Measurements from ENCODE around the gene ELMO1.
A peak's percentile ranks its signal among the peaks of the same experiment; 100 is the strongest.

ELMO1 gene

DNA sequence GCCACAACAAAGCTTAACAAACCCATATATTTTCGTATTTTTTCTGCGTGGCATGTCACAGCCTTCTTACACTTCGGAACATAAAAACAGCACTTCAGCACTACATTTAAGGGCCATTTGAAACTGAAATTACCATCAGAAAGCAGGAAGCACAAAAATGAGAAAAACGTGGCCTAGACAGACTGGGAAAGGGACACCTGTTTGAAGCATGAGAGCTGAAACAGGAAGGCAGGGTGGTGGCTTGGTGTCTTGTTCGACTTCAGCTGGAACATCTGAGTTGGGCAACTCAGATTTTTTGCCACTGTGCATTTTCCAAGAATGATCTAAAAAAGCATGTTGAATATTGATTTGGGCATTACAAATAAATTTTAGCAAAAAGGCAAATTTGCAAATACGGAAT, 243.2 kb downstream of the ELMO1 start:
- Histone ChIP-seq H3K4me3 (ENCODE audit: severe bottlenecking) (no peak overlapping the region), H3K27me3 (ENCODE audit: insufficient read depth, poor library complexity, severe bottlenecking) (no peaks in the 10 kb centered on the region), H3K9me3 (ENCODE audit: severe bottlenecking) (no peaks in the 10 kb centered on the region), H3K4me1 (ENCODE audit: insufficient read depth, poor library complexity, severe bottlenecking) (no peaks in the 10 kb centered on the region), H3K27ac (ENCODE audit: poor library complexity, severe bottlenecking) (no peak overlapping the region), H3K36me3 (ENCODE audit: low read depth) (no peaks in the 10 kb centered on the region)
- TF ChIP-seq, protein P1, sequence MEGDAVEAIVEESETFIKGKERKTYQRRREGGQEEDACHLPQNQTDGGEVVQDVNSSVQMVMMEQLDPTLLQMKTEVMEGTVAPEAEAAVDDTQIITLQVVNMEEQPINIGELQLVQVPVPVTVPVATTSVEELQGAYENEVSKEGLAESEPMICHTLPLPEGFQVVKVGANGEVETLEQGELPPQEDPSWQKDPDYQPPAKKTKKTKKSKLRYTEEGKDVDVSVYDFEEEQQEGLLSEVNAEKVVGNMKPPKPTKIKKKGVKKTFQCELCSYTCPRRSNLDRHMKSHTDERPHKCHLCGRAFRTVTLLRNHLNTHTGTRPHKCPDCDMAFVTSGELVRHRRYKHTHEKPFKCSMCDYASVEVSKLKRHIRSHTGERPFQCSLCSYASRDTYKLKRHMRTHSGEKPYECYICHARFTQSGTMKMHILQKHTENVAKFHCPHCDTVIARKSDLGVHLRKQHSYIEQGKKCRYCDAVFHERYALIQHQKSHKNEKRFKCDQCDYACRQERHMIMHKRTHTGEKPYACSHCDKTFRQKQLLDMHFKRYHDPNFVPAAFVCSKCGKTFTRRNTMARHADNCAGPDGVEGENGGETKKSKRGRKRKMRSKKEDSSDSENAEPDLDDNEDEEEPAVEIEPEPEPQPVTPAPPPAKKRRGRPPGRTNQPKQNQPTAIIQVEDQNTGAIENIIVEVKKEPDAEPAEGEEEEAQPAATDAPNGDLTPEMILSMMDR (IDR thresholded peaks at IDR 0.05; ENCODE audit: poor library complexity, severe bottlenecking), result no peak
- no peak for DNase-seq (ENCODE audit: low spot score)
- ATAC-seq (ENCODE audit: low read depth), result no peak

DNA sequence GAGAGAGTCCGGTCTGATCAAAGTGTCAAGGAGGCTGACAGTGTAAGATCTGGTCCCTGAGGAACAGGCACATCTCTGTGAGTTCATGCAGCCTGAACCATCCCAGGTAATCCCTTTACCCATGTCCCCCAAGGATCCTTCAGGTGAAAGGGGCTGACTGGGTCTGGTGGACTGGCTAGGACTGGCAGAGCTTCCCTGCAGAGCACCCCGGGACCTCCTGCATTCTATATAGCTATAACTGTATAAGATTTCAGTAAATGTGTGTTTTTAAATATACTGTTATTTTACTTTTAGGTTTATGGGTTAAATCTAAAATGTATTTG, 246.8 kb downstream of the ELMO1 start:
- ATAC-seq (ENCODE audit: low read depth) (no peak), DNase-seq (ENCODE audit: low spot score) (no peak)
- Histone ChIP-seq H3K36me3 (ENCODE audit: low read depth) (no peaks in the 10 kb centered on the region), H3K9me3 (ENCODE audit: severe bottlenecking) (no peaks in the 10 kb centered on the region), H3K4me3 (ENCODE audit: severe bottlenecking) (no peak overlapping the region), H3K4me1 (ENCODE audit: insufficient read depth, poor library complexity, severe bottlenecking) (no peaks in the 10 kb centered on the region), H3K27me3 (ENCODE audit: insufficient read depth, poor library complexity, severe bottlenecking) (no peaks in the 10 kb centered on the region), H3K27ac (ENCODE audit: poor library complexity, severe bottlenecking) (no peak overlapping the region)
- TF ChIP-seq, protein P1 (IDR thresholded peaks at IDR 0.05; ENCODE audit: poor library complexity, severe bottlenecking), result peak; percentile 64

DNA sequence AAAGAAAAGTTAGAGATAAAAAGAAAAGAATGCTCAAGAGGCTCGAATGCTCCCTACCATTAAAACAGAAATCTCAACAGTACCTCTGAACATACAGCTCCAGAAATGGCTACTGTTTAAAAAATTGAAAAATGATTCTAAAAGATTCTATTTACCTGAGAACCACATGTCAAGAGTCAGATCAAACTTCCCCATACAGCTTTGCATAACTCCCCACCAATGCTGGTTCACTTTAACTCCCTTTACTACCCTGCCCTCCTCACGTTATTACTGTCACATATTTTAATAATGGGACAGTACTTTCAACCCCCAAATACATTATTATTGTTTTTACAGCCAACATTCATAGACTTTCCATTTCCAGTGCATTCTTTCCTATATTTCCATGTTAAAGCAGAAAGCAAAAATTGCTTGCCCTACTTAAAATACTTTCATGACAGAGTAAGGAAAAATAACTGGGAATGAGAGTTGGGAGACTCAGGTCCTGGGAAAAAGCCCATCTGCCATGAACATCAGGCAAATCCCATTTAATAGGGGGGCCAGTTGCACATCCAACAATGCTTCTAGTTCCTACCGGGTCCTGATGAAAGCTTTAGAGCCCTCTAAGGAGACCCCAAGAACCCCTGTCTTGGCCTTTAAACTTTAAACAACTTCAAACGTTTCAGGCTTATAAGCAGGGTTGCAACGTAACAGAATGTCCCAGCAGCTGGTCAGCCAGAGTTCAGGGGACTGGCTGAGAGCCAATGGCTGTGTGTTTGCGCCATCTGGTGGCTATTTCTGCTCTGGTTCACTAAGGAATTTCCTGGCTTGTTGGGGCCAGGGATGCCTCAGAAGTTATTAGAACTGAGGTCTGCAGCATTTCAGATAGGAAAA, 247.4 kb downstream of the ELMO1 start:
- peak; percentile 81 for ATAC-seq (ENCODE audit: low read depth)
- TF ChIP-seq, protein P1 (IDR thresholded peaks at IDR 0.05; ENCODE audit: poor library complexity, severe bottlenecking), result peak; percentile 87

DNA sequence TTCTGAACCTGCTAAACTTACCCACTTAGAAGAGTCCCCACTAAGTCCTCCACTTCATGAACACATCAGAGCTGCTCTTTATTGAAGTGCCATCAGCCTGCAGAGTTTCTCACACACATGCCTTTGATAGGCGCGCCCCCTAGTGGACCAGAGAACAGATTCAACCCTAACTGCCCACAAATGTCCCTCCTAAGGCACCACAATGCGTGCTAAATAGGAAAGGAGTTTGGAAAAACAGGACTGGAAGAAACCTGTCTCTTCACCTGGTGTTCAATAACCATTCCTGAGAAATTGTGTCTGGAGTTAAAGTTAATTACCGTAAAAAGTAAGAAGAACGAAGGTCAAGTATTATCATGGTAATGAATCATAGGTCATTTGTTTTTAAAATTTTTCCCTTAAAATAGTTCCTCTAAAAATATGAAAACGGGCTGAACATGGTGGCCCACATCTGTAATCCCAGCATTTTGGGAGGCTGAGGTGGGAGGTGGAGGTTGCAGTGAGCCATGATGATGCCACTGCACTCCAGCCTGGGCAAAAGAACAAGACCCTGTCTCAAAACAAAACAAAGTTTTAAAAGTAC, 249.7 kb downstream of the ELMO1 start:
- H3K9me3 ChIP-seq (ENCODE audit: severe bottlenecking), result no peaks in the 10 kb centered on the region
- peak; percentile 85 for ATAC-seq (ENCODE audit: low read depth)
- H3K36me3 ChIP-seq (ENCODE audit: low read depth), result no peaks in the 10 kb centered on the region
- no peaks in the 10 kb centered on the region for H3K4me1 ChIP-seq (ENCODE audit: insufficient read depth, poor library complexity, severe bottlenecking)
- no peak overlapping the region for H3K27ac ChIP-seq (ENCODE audit: poor library complexity, severe bottlenecking)
- TF ChIP-seq, protein P1 (IDR thresholded peaks at IDR 0.05; ENCODE audit: poor library complexity, severe bottlenecking), result peak; percentile 91
- no peak overlapping the region for H3K4me3 ChIP-seq (ENCODE audit: severe bottlenecking)
- no peak for DNase-seq (ENCODE audit: low spot score)
- H3K27me3 ChIP-seq (ENCODE audit: insufficient read depth, poor library complexity, severe bottlenecking), result no peaks in the 10 kb centered on the region

More for the DNA sequence above, 247.4 kb downstream of the ELMO1 start:
- no peak overlapping the region for H3K4me3 ChIP-seq (ENCODE audit: severe bottlenecking)
- no peaks in the 10 kb centered on the region for H3K9me3 ChIP-seq (ENCODE audit: severe bottlenecking)
- H3K36me3 ChIP-seq (ENCODE audit: low read depth), result no peaks in the 10 kb centered on the region
- H3K27me3 ChIP-seq (ENCODE audit: insufficient read depth, poor library complexity, severe bottlenecking), result no peaks in the 10 kb centered on the region
- no peak overlapping the region for H3K27ac ChIP-seq (ENCODE audit: poor library complexity, severe bottlenecking)
- no peak for DNase-seq (ENCODE audit: low spot score)
- no peaks in the 10 kb centered on the region for H3K4me1 ChIP-seq (ENCODE audit: insufficient read depth, poor library complexity, severe bottlenecking)

Data from RWPE2 (cell line).